ENCODE results near the gene ATG12. TPM values are rescaled to one million over a fixed set of nuclear protein-coding genes. Genes with fewer than 3 reads are reported as not detected.

ATG12 gene
- total and polyA plus RNA-seq, 4 donors, result 31.2 to 75.4 (median 33.8) TPM

DNA sequence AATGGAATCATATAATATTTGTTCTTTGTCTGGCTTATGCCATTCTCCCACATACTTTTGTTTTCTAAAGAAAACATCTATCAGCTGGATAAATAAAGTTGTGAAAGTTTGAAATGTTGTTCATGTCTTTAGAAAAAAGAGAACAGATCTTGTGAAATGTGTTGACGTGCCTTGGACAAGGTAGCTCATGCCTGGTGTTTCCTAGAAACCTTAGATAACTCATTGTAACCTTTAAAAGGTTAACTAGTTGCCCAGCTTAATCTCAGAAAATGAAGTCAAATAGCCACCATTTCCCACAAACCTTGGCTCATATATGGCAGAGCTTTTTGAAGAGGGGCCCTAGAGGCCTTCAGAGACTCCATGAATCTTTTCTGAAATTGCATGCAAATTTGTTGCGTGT, 40.2 kb downstream of the ATG12 start:
- WGBS, 2 donors, result 89 to 92% methylated on average over 2 of the region's 2 CpGs
- Histone ChIP-seq H3K4me1 (ENCODE audit: control insufficient read depth in 5 of 5, insufficient read depth in 5 of 5, low read length in 5 of 5) (peaks cover 0 to 3% (median 0%) of the 10 kb centered on the region in 5 donors), H3K27ac (ENCODE audit: low read depth in 1 of 2, low read length in 1 of 2) (no peak overlapping the region), H3K36me3 (ENCODE audit: control insufficient read depth in 4 of 4, insufficient read depth in 4 of 4, low read length in 4 of 4) (peaks cover 0 to 14% (median 0%) of the 10 kb centered on the region in 4 donors), H3K9me3 (ENCODE audit: control insufficient read depth in 4 of 4, insufficient read depth in 3 of 4, low read length in 3 of 4) (no peaks in the 10 kb centered on the region), H3K4me3 (no peak overlapping the region), H3K27me3 (ENCODE audit: control insufficient read depth in 3 of 3, insufficient read depth in 3 of 3, low read length in 2 of 3) (no peaks in the 10 kb centered on the region), H3K9ac (ENCODE audit: insufficient read depth in 1 of 2, low read length in 2 of 2) (no peak overlapping the region)
- no peak for ATAC-seq (ENCODE audit: insufficient read depth, low FRiP score)
- no peak for TF ChIP-seq CTCF (IDR thresholded peaks at IDR 0.05; ENCODE audit: control extremely low read depth, extremely low read depth)
- DNase-seq, result no peak

GRCh38 chr5:115800108-115800507, 41.3 kb downstream of the ATG12 start:
- Histone ChIP-seq H3K36me3 (ENCODE audit: control insufficient read depth in 4 of 4, insufficient read depth in 4 of 4, low read length in 4 of 4) (peaks cover 0 to 8% (median 0%) of the 10 kb centered on the region in 4 donors), H3K27ac (ENCODE audit: low read depth in 1 of 2, low read length in 1 of 2) (no peak overlapping the region), H3K4me3 (no peak overlapping the region), H3K27me3 (ENCODE audit: control insufficient read depth in 3 of 3, insufficient read depth in 3 of 3, low read length in 2 of 3) (no peaks in the 10 kb centered on the region), H3K9me3 (ENCODE audit: control insufficient read depth in 4 of 4, insufficient read depth in 3 of 4, low read length in 3 of 4) (no peaks in the 10 kb centered on the region), H3K9ac (ENCODE audit: insufficient read depth in 1 of 2, low read length in 2 of 2) (no peak overlapping the region), H3K4me1 (ENCODE audit: control insufficient read depth in 5 of 5, insufficient read depth in 5 of 5, low read length in 5 of 5) (peaks cover 0 to 3% (median 0%) of the 10 kb centered on the region in 5 donors)
- TF ChIP-seq CTCF (IDR thresholded peaks at IDR 0.05; ENCODE audit: control extremely low read depth, extremely low read depth), result no peak
- ATAC-seq (ENCODE audit: insufficient read depth, low FRiP score) (no peak), DNase-seq (peak in 1 of 3 donors; percentile 21)
- WGBS, 2 donors, result 63 to 79% methylated on average over 2 of the region's 2 CpGs

DNA sequence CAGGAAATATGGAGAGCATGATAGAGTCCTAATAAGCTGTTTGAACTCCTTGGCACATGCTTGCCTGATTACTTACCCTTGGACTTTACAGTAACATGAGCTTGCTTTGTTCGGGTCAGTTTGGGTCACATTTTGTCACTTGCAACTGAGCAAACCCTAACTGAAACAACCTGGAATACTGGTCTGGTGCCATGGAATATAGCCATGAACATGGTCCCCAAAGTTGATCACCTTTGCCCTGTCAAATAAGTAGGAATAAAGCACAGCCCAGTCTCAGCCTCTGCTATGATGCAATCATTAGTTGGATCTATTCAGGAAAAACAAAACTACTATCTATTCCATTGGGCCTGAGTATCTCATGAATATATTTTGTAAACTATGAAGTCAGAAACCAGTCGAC, 43.1 kb downstream of the ATG12 start:
- peaks cover 0 to 3% (median 0%) of the 10 kb centered on the region in 5 donors for H3K4me1 ChIP-seq (ENCODE audit: control insufficient read depth in 5 of 5, insufficient read depth in 5 of 5, low read length in 5 of 5)
- 59 to 80% methylated on average over 2 of the region's 2 CpGs for WGBS, 2 donors

More for the DNA sequence above, 43.1 kb downstream of the ATG12 start:
- peaks cover 0 to 3% (median 0%) of the 10 kb centered on the region in 4 donors for H3K36me3 ChIP-seq (ENCODE audit: control insufficient read depth in 4 of 4, insufficient read depth in 4 of 4, low read length in 4 of 4)
- H3K27ac ChIP-seq (ENCODE audit: low read depth in 1 of 2, low read length in 1 of 2), result no peak overlapping the region
- no peaks in the 10 kb centered on the region for H3K9me3 ChIP-seq (ENCODE audit: control insufficient read depth in 4 of 4, insufficient read depth in 3 of 4, low read length in 3 of 4)
- H3K27me3 ChIP-seq (ENCODE audit: control insufficient read depth in 3 of 3, insufficient read depth in 3 of 3, low read length in 2 of 3), result no peaks in the 10 kb centered on the region
- TF ChIP-seq CTCF (IDR thresholded peaks at IDR 0.05; ENCODE audit: control extremely low read depth, extremely low read depth), result no peak
- DNase-seq (no peak), ATAC-seq (ENCODE audit: insufficient read depth, low FRiP score) (no peak)
- H3K9ac ChIP-seq (ENCODE audit: insufficient read depth in 1 of 2, low read length in 2 of 2), result no peak overlapping the region
- no peak overlapping the region for H3K4me3 ChIP-seq

Measured in lung (tissue), 12 donors.